Activated CD8-positive, alpha-beta memory T cell treated with anti-CD3 and anti-CD28 coated beads, Interleukin-2, amount 10 ng/mL, durations not matched to agents 7 days and 5 days (primary cell): ENCODE data around the gene SP2. TPM values are rescaled to one million over a fixed set of nuclear protein-coding genes. Genes with fewer than 3 reads are reported as not detected.

Experiments
- ATAC-seq: fragments of 150-1000 bp; cut with Tn5 transposase; one replicate; pipeline ENCODE4 v1.10.0; 2021; ENCODE audit warnings: moderate library complexity
- CTCF ChIA-PET: fragments of 350-600 bp; sonication (Branson Sonifier 250); formaldehyde crosslinking; loops from one replicate; lab custom pipeline; 2021; ENCODE audit warnings: antibody characterized with exemption; lab: Charles Lee
- DNase-seq: peaks from one replicate; pipeline ENCODE4 v3.0.0-alpha.2; 2020
- H3K27ac Mint-ChIP-seq: one replicate; pipeline ENCODE4 v1.8.0; 2021; ENCODE audit warnings: mild to moderate bottlenecking, mixed read lengths
- H3K27me3 Mint-ChIP-seq: one replicate; pipeline ENCODE4 v1.8.0; 2021; ENCODE audit warnings: mixed read lengths
- H3K36me3 Mint-ChIP-seq: one replicate; pipeline ENCODE4 v1.8.0; 2021; ENCODE audit warnings: mild to moderate bottlenecking, mixed read lengths
- H3K4me1 Mint-ChIP-seq: one replicate; pipeline ENCODE4 v1.8.0; 2021; ENCODE audit warnings: mixed read lengths
- H3K4me3 Mint-ChIP-seq: one replicate; pipeline ENCODE4 v1.8.0; 2021; ENCODE audit warnings: mild to moderate bottlenecking, moderate library complexity, mixed read lengths
- H3K9me3 Mint-ChIP-seq: one replicate; pipeline ENCODE4 v1.8.0; 2022; ENCODE audit warnings: low read depth, mixed read lengths
- total RNA-seq, 2 experiments: library from RNA; stranded (reverse); gene quantifications; one replicate each; pipeline ENCODE4 v1.2.3, GENCODE V29; 2021

SP2 gene
- total RNA-seq, 2 experiments from 2014 or later = 21.7 to 22.9 TPM

- Mint-ChIP-seq H3K9me3 (no peaks in the 10 kb centered on the region), H3K27me3 (no peaks in the 10 kb centered on the region), H3K4me3 (no peak overlapping the region), H3K27ac (peak overlapping the region; percentile 38), H3K4me1 (no peaks in the 10 kb centered on the region), H3K36me3 (no peaks in the 10 kb centered on the region)
- CTCF ChIA-PET = interaction anchor here (1.9 to 18.6 kb wide), 4 partner anchors 7 to 114 kb away, joined by 4 to 383 read pairs (median 18); partner anchors contain the start of genes CDK5RAP3 and SCRN2
- ATAC-seq (no peak), DNase-seq (no peak)
Measured at GRCh38 chr17:47955497-47956461, 59.7 kb downstream of the SP2 start.

- H3K4me3 Mint-ChIP-seq = no peak overlapping the region
- ATAC-seq = no peak
- H3K4me1 Mint-ChIP-seq = no peaks in the 10 kb centered on the region
- CTCF ChIA-PET = interaction anchor here (0.9 to 18.6 kb wide), 7 partner anchors 8 to 116 kb away, joined by 3 to 383 read pairs (median 5); partner anchors contain the start of genes CDK5RAP3 and SCRN2
- DNase-seq = no peak
- no peaks in the 10 kb centered on the region for H3K9me3 Mint-ChIP-seq
- H3K27ac Mint-ChIP-seq = no peak overlapping the region
- H3K36me3 Mint-ChIP-seq = no peaks in the 10 kb centered on the region
- no peaks in the 10 kb centered on the region for H3K27me3 Mint-ChIP-seq
Measured at GRCh38 chr17:47956791-47957590, 61.0 kb downstream of the SP2 start.

- Mint-ChIP-seq H3K9me3 (no peaks in the 10 kb centered on the region), H3K27ac (no peak within 1 kb of the TSS), H3K4me3 (no peak within 1 kb of the TSS), H3K27me3 (no peaks in the 10 kb centered on the region), H3K36me3 (no peaks in the 10 kb centered on the region), H3K4me1 (no peaks in the 10 kb centered on the region)
- DNase-seq = no peak
- CTCF ChIA-PET = interaction anchor here (0.5 to 18.6 kb wide), 9 partner anchors 9 to 200 kb away, joined by 3 to 383 read pairs (median 3); partner anchors contain the start of genes CDK5RAP3 and SCRN2
- ATAC-seq = no peak
Measured at GRCh38 chr17:47957591-47958490, 61.8 kb downstream of the SP2 start, which contains the start of gene PRR15L. TSS of gene PRR15L (minus strand) at chr17:47957883. CDS start at chr17:47953234, 4,649 bp downstream.

- DNase-seq = no peak
- CTCF ChIA-PET = interaction anchor here (0.9 to 4.2 kb wide), 6 partner anchors 10 to 19 kb away, joined by 3 to 19 read pairs (median 4); partner anchors contain the start of genes CDK5RAP3 and PNPO
- no peaks in the 10 kb centered on the region for H3K9me3 Mint-ChIP-seq
- no peaks in the 10 kb centered on the region for H3K4me1 Mint-ChIP-seq
- ATAC-seq = no peak
- no peaks in the 10 kb centered on the region for H3K36me3 Mint-ChIP-seq
- H3K27ac Mint-ChIP-seq = no peak overlapping the region
- H3K27me3 Mint-ChIP-seq = no peaks in the 10 kb centered on the region
- H3K4me3 Mint-ChIP-seq = no peak overlapping the region
Measured at GRCh38 chr17:47959825-47960655, 64.0 kb downstream of the SP2 start.

GRCh38 chr17:47961406-47961805 lies 65.4 kb downstream of the SP2 start:
- H3K27me3 Mint-ChIP-seq = no peaks in the 10 kb centered on the region
- DNase-seq (no peak), ATAC-seq (no peak)
- peaks cover 2% of the 10 kb centered on the region for H3K4me1 Mint-ChIP-seq
- no peaks in the 10 kb centered on the region for H3K36me3 Mint-ChIP-seq
- CTCF ChIA-PET = interaction anchor here (0.8 to 4.2 kb wide), 5 partner anchors 9 to 72 kb away, joined by 3 to 19 read pairs (median 4); partner anchors contain the start of gene CDK5RAP3
- no peak overlapping the region for H3K4me3 Mint-ChIP-seq
- no peaks in the 10 kb centered on the region for H3K9me3 Mint-ChIP-seq
- H3K27ac Mint-ChIP-seq = no peak overlapping the region

- ATAC-seq (no peak), DNase-seq (no peak)
- H3K9me3 Mint-ChIP-seq = no peaks in the 10 kb centered on the region
- H3K27ac Mint-ChIP-seq = no peak overlapping the region
- peaks cover 2% of the 10 kb centered on the region for H3K27me3 Mint-ChIP-seq
- H3K4me3 Mint-ChIP-seq = no peak overlapping the region
- CTCF ChIA-PET = interaction anchor here (1.6 kb wide), 2 partner anchors 8 to 16 kb away, joined by 4 to 9 read pairs; partner anchors contain the start of gene CDK5RAP3
- H3K4me1 Mint-ChIP-seq = peaks cover 2% of the 10 kb centered on the region
- H3K36me3 Mint-ChIP-seq = no peaks in the 10 kb centered on the region
Measured at GRCh38 chr17:47962901-47963300, 66.9 kb downstream of the SP2 start.

GRCh38 chr17:47964856-47965255 lies 68.8 kb downstream of the SP2 start:
- H3K4me1 Mint-ChIP-seq = peaks cover 4% of the 10 kb centered on the region
- no peak overlapping the region for H3K4me3 Mint-ChIP-seq
- ATAC-seq (no peak), DNase-seq (no peak)
- H3K27me3 Mint-ChIP-seq = peaks cover 2% of the 10 kb centered on the region
- CTCF ChIA-PET = interaction anchor here (1.0 kb wide), 1 partner anchor 16 kb away, joined by 3 read pairs; no protein-coding TSS in a partner anchor
- no peak overlapping the region for H3K27ac Mint-ChIP-seq
- no peaks in the 10 kb centered on the region for H3K36me3 Mint-ChIP-seq
- H3K9me3 Mint-ChIP-seq = no peaks in the 10 kb centered on the region

- no peaks in the 10 kb centered on the region for H3K36me3 Mint-ChIP-seq
- ATAC-seq = no peak
- peaks cover 13% of the 10 kb centered on the region for H3K4me1 Mint-ChIP-seq
Measured at GRCh38 chr17:47966079-47966519, 70.1 kb downstream of the SP2 start.

GRCh38 chr17:47967607-47968252 lies 71.7 kb downstream of the SP2 start:
- peaks cover 2% of the 10 kb centered on the region for H3K27me3 Mint-ChIP-seq
- H3K36me3 Mint-ChIP-seq = peaks cover 2% of the 10 kb centered on the region
- no peak overlapping the region for H3K27ac Mint-ChIP-seq
- CTCF ChIA-PET = interaction anchor here (0.6 to 15.7 kb wide), 4 partner anchors 11 to 144 kb away, joined by 3 to 383 read pairs (median 38); partner anchors contain the start of genes PNPO and PRR15L
- H3K4me1 Mint-ChIP-seq = peaks cover 22% of the 10 kb centered on the region
- no peak overlapping the region for H3K4me3 Mint-ChIP-seq
- no peak for ATAC-seq
- no peak for DNase-seq
- H3K9me3 Mint-ChIP-seq = no peaks in the 10 kb centered on the region

More at GRCh38 chr17:47966079-47966519, 70.1 kb downstream of the SP2 start:
- Mint-ChIP-seq H3K9me3 (no peaks in the 10 kb centered on the region), H3K4me3 (no peak overlapping the region), H3K27me3 (peaks cover 2% of the 10 kb centered on the region), H3K27ac (no peak overlapping the region)
- CTCF ChIA-PET = interaction anchor here (0.7 to 15.7 kb wide), 5 partner anchors 14 to 52 kb away, joined by 3 to 383 read pairs (median 3); partner anchors contain the start of genes PNPO and PRR15L
- DNase-seq = no peak

- ATAC-seq (no peak), DNase-seq (no peak)
- CTCF ChIA-PET = interaction anchor here (0.6 to 15.7 kb wide), 5 partner anchors 10 to 126 kb away, joined by 3 to 383 read pairs (median 34); partner anchors contain the start of genes PNPO, PRR15L and SCRN2
- Mint-ChIP-seq H3K4me3 (no peak overlapping the region), H3K36me3 (peaks cover 4% of the 10 kb centered on the region), H3K9me3 (no peaks in the 10 kb centered on the region), H3K4me1 (peaks cover 30% of the 10 kb centered on the region), H3K27me3 (peaks cover 2% of the 10 kb centered on the region), H3K27ac (no peak overlapping the region)
Measured at GRCh38 chr17:47968836-47969235, 72.8 kb downstream of the SP2 start.
